Tibial artery (tissue), 4 donors: ENCODE results near the gene FAM98B.

Source experiments
- DNase-seq, 2 donors: peaks; one replicate each; pipeline ENCODE4 v3.0.0-alpha.2; 2019
- H3K27ac ChIP-seq, 2 donors: fragments of 200-600 bp; sonication (generic) in 1 of 2; 1 replicate in 1 of 2; 2 replicates in 1 of 2; pipeline ENCODE4 v1.5.1; 2018 to 2019; ENCODE audit warnings: mild to moderate bottlenecking in 1 of 2
- H3K27me3 ChIP-seq, 2 donors: fragments of 200-600 bp; sonication (generic) in 1 of 2; one replicate each; pipeline versions ENCODE4 v1.5.1 to v1.6.0; 2016 to 2019
- H3K36me3 ChIP-seq, 3 donors: fragments of 200-600 bp; sonication (generic) in 2 of 3; one replicate each; pipeline ENCODE4 v1.5.1; 2016 to 2019; ENCODE audit warnings: mild to moderate bottlenecking in 2 of 3
- H3K4me1 ChIP-seq, 4 donors: fragments of 200-600 bp; sonication (generic) in 2 of 4; 1 replicate in 3 of 4; 2 replicates in 1 of 4; pipeline ENCODE4 v1.5.1; 2016 to 2019
- H3K4me3 ChIP-seq, 2 donors: fragments of 200-600 bp; sonication (generic) in 1 of 2; 1 replicate in 1 of 2; 2 replicates in 1 of 2; pipeline ENCODE4 v1.5.1; 2018 to 2019; ENCODE audit warnings: mild to moderate bottlenecking in 2 of 2
- H3K9me3 ChIP-seq, 3 donors: fragments of 200-600 bp; sonication (generic) in 1 of 3; one replicate each; pipeline ENCODE4 v1.5.1; 2016 to 2019
- CTCF ChIP-seq, 2 experiments: fragments of 200-600 bp in 1 of 2; fragments of 450-650 bp in 1 of 2; IDR thresholded peaks; one replicate each; pipeline ENCODE4 v1.5.1; 2017 to 2019; ENCODE audit warnings: antibody characterized with exemption in 2 of 2, mild to moderate bottlenecking in 1 of 2, moderate library complexity in 1 of 2
- intact Hi-C: fragments of 100-400 bp; cut with DNase I; formaldehyde crosslinking; loops from one replicate; pipeline ENCODE4 v1.15.0; 2023; ENCODE audit warnings: low total_unique reads

The FAM98B gene

GRCh38 chr15:38536201-38536676 is 82.3 kb downstream of the FAM98B start:
- peak in 1 of 2 donors; percentile 36 for DNase-seq
- H3K9me3 ChIP-seq = no peaks in the 10 kb centered on the region
- H3K27me3 ChIP-seq = no peaks in the 10 kb centered on the region
- H3K27ac ChIP-seq = no peak overlapping the region
- H3K4me3 ChIP-seq = no peak overlapping the region
- intact Hi-C loops = no loop called here
- TF ChIP-seq CTCF (IDR thresholded peaks at IDR 0.05) = no peak
- H3K36me3 ChIP-seq = no peaks in the 10 kb centered on the region
- peaks cover 0 to 18% (median 14%) of the 10 kb centered on the region in 4 donors for H3K4me1 ChIP-seq
